Measurements from ENCODE around the gene CD300E.
"Not testable (repeated sequence)": the region's sequence is repeated elsewhere in the genome, so short reads cannot be mapped to it uniquely, and the experiment has no call there.

Gene CD300E

DNA sequence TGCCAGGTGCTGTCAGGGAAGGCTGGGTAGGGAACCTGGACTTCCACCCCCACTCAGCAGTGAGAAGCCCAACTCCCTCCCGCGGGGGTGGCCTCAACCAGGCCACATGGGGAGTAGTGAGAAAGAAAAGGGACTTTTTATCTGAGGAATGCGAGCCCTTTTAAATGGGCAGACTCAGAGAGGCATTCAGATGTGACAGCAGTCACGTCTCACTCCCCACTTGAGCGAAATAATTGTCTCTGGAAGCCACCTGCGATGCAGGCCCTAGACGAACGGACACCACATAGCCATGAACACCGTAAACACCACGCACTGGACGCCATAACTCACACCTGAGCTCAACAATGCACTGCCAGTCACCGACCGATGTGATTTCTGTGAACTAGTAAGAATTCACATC lies 11.9 kb upstream of the CD300E start:
- peak; percentile 24 for DNase-seq (ENCODE audit: low spot score)

GRCh38 chr17:74633326-74633725 lies 9.8 kb upstream of the CD300E start:
- peak; percentile 38 for DNase-seq (ENCODE audit: low spot score)

DNA sequence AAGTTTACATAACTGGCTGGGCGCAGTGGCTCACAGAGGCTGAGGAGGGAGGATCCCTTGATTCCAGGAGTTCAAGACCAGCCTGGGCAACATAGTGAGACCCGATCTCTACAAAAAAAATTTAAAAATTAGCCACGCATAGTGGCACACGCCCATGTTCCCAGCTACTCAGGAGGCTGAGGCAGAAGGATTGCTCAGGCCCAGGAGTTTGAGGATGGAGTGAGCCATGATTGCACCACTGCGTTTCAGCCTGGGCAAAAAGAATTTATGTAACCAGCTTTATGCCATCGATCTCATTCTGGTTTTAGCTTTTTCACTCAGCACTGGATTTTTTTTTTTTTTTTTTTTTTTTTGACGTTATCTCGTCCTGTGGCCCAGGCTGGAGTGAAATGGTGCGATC lies 9.1 kb upstream of the CD300E start:
- no peak for DNase-seq (ENCODE audit: low spot score)

DNA sequence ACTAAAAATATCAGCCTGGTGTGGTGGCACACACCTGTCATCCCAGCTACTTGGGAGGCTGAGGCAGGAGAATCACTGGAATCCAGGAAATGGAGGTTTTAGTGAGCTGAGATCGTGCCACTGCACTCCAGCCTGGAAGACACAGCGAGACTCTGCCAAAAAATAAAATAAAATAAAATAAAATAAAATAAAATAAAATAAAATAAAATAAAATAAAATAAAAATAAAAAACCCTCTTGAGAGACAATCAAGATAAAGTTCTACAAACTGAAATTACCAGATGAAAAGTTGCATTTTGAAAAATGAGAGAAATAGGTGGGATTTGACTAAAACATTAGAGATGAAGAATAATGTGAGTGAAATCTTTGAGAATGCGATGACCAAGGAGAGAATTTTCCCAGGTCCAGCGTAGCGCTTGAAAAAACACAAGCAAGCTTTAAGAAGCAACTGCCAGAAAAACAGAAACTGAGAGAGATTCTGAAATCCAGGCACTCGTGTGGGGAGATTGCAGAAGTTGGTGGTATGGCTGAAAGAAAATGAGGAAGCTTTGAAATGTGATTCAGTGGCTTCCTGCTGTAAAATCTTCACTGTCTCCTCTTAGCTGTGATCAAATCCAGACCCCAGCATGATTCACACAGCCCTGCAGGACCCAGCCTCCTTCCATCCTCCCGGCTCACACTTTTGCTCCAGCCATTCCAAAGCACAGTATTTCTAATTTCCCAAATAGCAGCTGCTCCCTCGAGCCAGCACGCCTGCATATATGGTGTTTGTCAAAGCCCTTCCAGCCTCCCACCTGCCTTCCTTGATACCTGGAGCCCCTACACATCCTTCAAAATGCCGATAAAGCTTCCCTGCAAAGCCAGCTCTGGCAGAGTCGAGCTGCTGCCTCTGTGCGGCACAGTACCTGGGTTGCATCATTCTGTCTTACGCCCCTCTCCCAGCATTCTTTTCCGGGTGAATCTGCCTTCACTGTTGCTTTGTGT lies 8.2 kb upstream of the CD300E start:
- no peak for DNase-seq (ENCODE audit: low spot score)

GRCh38 chr17:74630251-74630650 lies 6.7 kb upstream of the CD300E start:
- not testable (repeated sequence) for DNase-seq (ENCODE audit: low spot score)

GRCh38 chr17:74625661-74626060 lies 2.1 kb upstream of the CD300E start:
- no peak for DNase-seq (ENCODE audit: low spot score)

DNA sequence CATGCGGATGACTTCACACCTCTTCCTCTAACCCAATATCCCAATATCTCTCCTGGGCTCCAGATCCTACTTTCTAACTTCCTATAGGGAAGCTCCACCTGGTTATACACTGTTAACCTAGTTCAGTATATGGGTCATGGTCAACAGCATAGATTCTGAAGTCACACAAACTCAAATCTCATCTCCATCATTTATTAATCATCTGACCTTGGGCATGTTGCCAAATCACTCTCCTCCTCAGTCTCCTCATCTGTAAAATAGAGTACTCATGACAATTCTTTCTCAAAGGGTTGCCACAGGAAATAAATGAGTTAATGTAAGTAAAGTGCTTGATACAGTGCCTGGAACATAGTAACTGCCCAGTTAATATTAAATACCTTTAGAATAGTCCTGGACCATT lies 593 bp upstream of the CD300E start:
- DNase-seq (ENCODE audit: low spot score): no peak

DNA sequence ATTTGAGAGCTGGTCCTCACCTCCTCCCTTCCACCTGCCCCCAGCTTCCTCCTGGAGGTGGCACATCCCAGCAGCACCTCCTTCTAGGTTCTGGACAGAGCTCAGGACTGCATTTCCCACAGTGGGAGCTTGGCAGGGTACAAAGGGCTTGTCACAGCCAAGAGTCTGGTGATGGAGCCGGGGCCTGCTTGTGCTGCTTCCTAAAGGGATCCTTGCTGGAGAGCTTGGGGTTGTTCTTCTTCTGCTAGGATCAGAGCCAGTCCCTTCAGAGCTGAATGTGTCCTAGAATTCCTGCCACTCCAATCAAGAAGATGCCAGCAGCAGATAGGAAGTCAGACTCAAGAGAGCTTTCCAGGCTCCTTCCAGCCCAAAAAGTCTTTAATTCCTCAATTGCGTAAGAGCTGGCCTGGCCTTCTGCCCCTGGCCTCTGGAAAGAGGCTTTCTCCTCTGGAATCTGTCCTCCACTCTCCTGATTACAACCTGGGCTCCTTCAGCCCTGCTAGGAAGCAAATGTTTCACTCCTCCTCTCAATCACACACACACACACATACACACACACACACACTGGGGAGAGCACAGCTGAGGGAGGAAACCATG lies 4.4 kb downstream of the CD300E start:
- no peak for DNase-seq (ENCODE audit: low spot score)

DNA sequence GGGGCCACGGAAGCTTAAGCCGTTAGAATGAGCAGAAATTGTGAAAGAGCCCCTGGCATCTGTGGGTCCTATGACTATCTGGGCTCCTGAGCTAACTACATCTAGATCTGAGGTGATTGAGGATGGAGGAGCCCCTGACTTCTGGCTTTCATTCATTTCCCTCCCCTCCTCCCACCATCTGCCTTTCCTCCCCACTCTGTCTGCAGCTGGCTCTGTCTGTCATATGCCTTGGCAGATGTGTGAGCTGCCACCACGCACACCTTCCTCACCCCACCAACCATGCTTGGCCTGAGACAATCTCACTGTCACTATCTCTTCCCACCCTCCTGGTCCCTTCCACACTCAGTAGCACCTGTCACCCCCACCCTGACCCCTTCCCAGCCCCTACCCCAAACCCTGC lies 5.1 kb downstream of the CD300E start:
- no peak for DNase-seq (ENCODE audit: low spot score)

DNA sequence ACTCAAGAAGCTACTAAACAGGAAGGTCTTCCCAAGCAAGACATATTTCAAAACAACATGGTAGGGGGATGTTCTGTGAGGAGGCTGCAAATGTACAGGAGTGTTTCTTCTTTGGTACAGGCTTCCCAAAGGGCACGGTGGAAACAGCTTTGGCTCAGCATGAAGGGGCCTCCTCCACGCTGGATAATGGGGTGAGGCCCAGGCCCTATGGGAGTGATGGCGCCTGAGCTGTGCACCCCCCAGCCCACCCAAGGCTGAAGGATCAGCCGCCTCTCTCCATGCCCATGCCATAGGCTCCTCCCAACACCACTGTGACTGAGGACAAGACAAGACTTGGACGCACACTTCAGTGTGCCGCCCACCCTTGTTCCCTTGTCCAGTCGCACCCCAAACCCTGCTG lies 6.8 kb downstream of the CD300E start:
- DNase-seq (ENCODE audit: low spot score): no peak

DNA sequence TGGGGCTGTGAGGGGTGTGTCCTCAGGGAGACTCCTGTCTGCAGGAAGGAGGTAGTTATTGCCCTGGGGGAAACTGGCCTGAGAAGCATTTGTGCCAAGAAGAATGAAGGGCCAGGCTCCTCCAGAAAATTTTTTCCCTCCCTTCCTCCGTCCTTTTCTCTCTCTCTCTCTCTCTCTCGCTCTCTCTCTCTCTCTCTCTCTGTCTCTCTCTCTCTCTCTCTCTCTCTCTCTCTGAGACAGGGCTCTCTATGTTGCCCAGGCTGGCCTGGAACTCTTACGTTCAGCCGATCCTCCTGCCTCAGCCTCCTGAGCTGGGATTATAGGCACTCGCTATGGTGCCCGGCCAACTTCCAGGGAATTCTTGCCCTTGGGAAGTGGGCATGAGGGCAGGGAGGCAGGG lies 11.5 kb downstream of the CD300E start:
- no peak for DNase-seq (ENCODE audit: low spot score)

DNA sequence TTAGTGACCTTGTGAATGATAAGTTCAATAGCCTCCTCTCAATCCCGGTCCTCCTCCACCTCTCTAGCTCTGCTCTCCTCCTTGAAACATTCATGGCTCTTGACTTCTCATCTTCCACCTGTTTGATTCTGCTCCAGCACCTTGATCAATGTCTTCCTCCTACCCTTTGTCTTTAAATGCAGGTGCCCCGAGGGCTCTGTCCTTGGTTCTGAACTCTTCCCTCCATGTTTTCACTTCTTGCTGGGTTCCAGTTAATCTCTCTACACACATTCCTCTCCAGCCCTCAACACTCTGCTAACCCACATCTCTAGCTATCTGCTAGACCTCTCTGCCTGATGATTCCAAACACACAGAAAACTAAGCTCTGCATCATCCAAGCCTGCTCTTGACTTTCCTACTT lies 13.4 kb downstream of the CD300E start:
- peak; percentile 4 for DNase-seq (ENCODE audit: low spot score)

DNA sequence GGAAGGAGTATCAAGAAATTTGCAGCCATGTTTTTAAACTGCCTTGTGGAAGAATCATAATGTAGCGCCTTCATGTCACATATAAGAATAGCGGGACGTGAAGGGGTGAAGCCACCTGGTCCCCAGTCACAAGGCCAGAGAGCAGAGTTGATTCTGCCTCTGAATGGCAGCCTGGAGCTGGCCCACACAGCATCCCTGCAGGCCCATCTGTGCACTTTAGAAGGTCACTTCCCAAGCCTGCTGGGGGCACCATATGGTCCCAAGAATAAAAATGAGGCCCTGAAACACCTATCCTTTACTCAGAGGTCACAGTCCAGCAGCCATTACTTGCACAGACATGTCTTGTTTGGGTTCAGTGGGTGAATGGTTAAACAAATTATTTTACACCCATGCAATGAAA lies 15.0 kb downstream of the CD300E start:
- no peak for DNase-seq (ENCODE audit: low spot score)

DNA sequence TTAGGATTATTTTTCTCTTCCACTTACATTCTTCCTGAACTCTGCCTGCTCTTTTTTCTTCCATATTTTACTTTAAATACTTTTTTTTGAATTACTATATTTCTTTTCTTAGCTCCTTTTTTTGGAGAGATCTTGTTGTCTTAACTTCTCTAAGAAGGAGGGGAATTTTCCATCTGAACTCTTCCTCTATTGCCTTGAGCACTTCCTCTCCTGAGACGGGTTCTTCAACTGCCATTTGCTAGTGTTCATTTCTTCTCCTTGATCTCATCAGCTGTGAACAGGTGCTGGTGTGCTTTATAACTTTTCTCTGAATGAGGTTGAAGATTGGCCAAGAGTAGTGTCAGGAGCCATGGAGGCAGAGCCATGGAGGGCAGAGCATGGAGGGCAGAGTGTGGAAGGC lies 16.3 kb downstream of the CD300E start:
- no peak for DNase-seq (ENCODE audit: low spot score)

DNA sequence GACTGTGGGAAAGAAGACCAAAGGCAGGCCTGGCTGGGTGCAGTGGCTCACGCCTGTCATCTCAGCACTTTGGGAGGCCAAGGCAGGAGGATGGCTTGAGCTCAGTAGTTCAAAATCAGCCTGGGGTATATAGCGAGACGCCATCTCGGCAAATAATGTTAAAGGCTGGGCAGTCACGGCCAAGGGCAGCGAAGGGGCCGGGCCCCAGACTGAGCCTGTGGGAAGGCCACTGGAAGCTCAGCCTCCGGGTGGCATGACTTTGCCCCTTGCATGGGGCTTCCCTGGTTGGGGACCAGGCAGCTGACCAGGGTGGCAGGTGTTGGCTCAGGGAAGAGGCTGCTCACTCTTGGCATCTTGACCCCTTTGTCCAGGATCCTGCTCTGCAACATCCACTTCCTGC lies 17.5 kb downstream of the CD300E start:
- DNase-seq (ENCODE audit: low spot score): no peak

DNA sequence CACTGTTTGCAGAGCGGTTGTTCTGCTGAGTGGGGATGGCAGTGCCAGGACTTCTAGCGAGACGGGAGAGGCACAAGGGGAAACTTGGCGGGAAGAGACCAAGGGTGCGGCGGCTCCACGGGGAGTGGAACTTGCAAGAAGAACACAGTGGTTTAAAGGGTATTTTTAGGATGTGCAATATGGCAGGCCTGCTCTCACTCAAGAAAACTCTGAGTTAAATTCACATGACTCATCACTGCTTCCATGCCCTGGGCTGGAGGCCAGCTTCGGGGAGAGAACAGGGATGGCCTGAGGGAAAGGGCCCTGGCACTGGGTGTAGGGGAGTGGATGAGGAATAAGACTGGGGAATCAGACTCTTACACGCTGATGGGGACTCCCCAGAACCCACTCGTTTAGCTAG lies 18.2 kb downstream of the CD300E start:
- DNase-seq (ENCODE audit: low spot score): peak; percentile 54

DNA sequence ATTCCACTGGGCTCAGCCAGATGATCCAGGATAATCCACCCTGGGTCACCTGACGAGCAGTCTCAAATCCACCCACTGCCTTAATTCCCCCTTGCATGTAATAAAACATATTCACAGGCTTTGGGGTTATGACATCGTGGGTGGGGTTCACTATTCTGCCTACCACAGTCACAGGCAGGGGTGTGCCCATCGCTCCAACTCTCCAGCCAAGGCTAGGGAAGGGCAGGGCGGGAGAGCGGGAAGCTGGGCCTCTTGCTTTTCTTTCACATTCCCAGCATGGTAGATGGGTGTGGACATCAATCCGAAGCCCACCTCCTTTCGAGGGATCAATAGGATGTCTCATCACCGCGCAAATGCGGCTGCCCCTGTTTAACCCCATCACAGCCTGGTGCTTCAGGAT lies 18.8 kb downstream of the CD300E start:
- no peak for DNase-seq (ENCODE audit: low spot score)

- DNase-seq (ENCODE audit: low spot score): peak; percentile 9
Measured at GRCh38 chr17:74604200-74604599, 19.3 kb downstream of the CD300E start.

DNA sequence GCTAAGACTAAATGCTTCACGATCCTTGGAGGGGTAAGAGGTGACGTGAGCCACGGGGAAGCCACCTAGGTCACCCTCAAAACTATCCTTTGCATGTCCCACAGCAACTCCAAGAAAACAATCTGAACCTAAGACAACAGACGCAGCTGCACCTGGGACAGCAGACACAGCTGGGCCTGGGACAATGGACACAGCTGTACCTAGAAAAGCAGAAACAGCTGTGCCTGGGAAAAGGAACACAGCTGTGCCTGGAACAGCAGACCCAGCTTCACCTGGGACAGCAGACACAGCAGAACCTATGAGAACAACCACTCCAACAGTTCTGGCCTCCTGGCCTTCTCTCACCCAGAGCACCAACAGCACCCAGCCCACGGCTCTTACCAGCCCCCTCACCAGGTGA lies 19.8 kb downstream of the CD300E start:
- DNase-seq (ENCODE audit: low spot score): no peak

- no peak for DNase-seq (ENCODE audit: low spot score)
Measured at GRCh38 chr17:74603037-74603635, 20.4 kb downstream of the CD300E start.

DNA sequence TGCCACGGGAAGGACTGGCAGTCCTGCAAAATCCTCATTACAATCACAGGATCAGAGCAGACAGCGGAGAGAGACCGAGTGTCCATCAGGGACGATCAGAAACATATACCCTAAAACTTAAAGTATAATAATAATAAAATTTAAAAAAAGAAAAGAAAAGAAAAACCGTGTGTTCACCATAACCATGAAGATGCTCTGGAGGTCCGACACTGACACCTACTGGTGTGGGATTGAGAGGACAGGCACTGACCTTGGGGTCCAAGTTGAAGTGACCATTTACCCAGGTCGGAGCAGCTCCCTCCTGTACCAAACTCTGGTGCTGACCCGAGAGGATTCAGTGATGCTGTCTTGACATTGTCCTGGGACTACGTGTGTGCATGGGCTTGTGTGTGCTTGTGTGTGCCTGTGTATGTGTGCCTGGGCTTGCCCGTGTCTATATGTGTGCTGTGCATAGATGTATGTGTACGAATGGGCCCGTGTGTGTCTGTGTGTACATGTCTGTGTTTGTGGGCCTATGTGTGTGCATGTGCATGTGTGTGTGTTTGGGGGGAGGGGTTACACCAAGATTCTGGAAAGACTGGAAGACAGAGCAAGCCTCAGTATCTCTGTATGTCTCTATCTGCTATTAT lies 21.5 kb downstream of the CD300E start:
- DNase-seq (ENCODE audit: low spot score): peak; percentile 42

- no peak for DNase-seq (ENCODE audit: low spot score)
Measured at GRCh38 chr17:74599448-74599939, 24.0 kb downstream of the CD300E start.

- DNase-seq (ENCODE audit: low spot score): no peak
Measured at GRCh38 chr17:74599023-74599399, 24.5 kb downstream of the CD300E start.

Data from kidney tubule cell (primary cell).